Tibial artery (tissue), 4 donors: ENCODE measurements around the gene KIFC3.

ENCODE experiments used
- DNase-seq, 2 donors: peaks; one replicate each; pipeline ENCODE4 v3.0.0-alpha.2; 2019
- H3K27ac ChIP-seq, 2 donors: fragments of 200-600 bp; sonication (generic) in 1 of 2; 1 replicate in 1 of 2; 2 replicates in 1 of 2; pipeline ENCODE4 v1.5.1; 2018 to 2019; ENCODE audit warnings: mild to moderate bottlenecking in 1 of 2
- H3K27me3 ChIP-seq, 2 donors: fragments of 200-600 bp; sonication (generic) in 1 of 2; one replicate each; pipeline versions ENCODE4 v1.5.1 to v1.6.0; 2016 to 2019
- H3K36me3 ChIP-seq, 3 donors: fragments of 200-600 bp; sonication (generic) in 2 of 3; one replicate each; pipeline ENCODE4 v1.5.1; 2016 to 2019; ENCODE audit warnings: mild to moderate bottlenecking in 2 of 3
- H3K4me1 ChIP-seq, 4 donors: fragments of 200-600 bp; sonication (generic) in 2 of 4; 1 replicate in 3 of 4; 2 replicates in 1 of 4; pipeline ENCODE4 v1.5.1; 2016 to 2019
- H3K4me3 ChIP-seq, 2 donors: fragments of 200-600 bp; sonication (generic) in 1 of 2; 1 replicate in 1 of 2; 2 replicates in 1 of 2; pipeline ENCODE4 v1.5.1; 2018 to 2019; ENCODE audit warnings: mild to moderate bottlenecking in 2 of 2
- H3K9me3 ChIP-seq, 3 donors: fragments of 200-600 bp; sonication (generic) in 1 of 3; one replicate each; pipeline ENCODE4 v1.5.1; 2016 to 2019
- CTCF ChIP-seq, 2 experiments: fragments of 200-600 bp in 1 of 2; fragments of 450-650 bp in 1 of 2; IDR thresholded peaks; one replicate each; pipeline ENCODE4 v1.5.1; 2017 to 2019; ENCODE audit warnings: antibody characterized with exemption in 2 of 2, mild to moderate bottlenecking in 1 of 2, moderate library complexity in 1 of 2
- intact Hi-C: fragments of 100-400 bp; cut with DNase I; formaldehyde crosslinking; loops from one replicate; pipeline ENCODE4 v1.15.0; 2023; ENCODE audit warnings: low total_unique reads

The KIFC3 gene

DNA sequence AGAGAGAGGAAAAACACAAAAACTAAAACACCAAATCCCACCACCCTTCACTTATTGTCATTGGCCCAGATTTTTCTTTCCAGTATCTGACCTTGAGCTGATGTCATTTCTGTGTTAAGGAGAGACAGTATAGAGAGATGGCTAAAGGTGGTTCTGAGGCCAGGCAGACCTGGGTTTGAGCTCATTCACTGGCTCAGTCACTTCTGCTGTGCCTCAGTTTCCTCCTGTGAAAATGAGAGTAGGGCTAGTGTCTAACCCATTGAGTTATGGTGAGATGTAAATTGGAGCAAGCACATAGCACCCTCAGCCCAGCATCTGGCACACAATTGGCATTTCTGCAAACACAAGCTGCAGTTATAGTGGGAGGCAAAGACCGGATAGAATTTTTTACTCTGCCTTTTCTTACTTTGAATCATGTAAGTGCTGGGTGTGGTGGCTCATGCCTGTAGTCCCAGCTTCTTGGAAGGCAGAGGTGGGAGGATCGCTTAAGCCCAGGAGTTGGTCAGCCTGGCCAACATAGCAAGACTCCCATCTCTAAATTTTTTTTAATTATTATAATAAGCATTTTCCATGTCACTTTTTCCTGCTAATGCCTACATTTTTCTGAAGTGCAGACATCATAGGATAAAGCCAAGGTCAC, 6.4 kb upstream of the KIFC3 start:
- H3K27ac ChIP-seq = no peak overlapping the region
- no peaks in the 10 kb centered on the region for H3K36me3 ChIP-seq
- no peak overlapping the region for H3K4me3 ChIP-seq
- H3K27me3 ChIP-seq = no peaks in the 10 kb centered on the region
- peaks cover 0 to 16% (median 5%) of the 10 kb centered on the region in 4 donors for H3K4me1 ChIP-seq
- no peak for DNase-seq
- TF ChIP-seq CTCF (IDR thresholded peaks at IDR 0.05) = no peak
- no peaks in the 10 kb centered on the region for H3K9me3 ChIP-seq
- intact Hi-C loops = loop anchor here (10.0 kb wide), 1 partner anchor 504 kb away; no protein-coding TSS in a partner anchor

DNA sequence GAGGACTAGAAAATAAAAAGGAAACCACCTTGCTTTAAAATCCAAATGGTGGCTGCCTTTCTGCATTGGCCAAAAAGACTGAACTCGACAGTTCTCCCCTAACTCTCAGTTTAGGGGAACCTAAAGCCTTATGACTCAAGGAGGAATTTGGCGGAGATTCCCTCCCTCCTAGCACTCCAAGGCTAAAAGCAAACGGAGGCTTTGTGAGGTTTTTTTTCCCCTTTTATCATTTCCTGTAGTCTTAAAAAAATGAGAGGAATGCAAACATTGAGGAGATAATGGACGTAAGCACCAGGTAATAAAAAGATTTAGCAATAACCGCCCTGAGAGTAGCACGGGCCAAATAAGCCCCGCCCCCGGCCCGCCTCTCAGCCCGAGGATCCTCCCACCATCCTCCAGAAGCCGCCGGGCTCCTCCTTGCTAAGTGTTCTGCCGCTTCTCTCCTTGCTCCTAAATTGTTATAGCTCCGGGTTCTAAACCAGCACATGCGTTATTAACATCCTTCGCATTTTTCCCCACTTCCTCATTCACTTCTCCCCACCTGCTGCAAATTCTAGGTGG, 5.8 kb upstream of the KIFC3 start:
- peak overlapping the region in 1 of 2 donors; percentile 47 for H3K27ac ChIP-seq
- no peak for TF ChIP-seq CTCF (IDR thresholded peaks at IDR 0.05)
- peaks cover 0 to 22% (median 8%) of the 10 kb centered on the region in 4 donors for H3K4me1 ChIP-seq
- intact Hi-C loops = loop anchor here (10.0 kb wide), 1 partner anchor 503 kb away; no protein-coding TSS in a partner anchor
- no peaks in the 10 kb centered on the region for H3K9me3 ChIP-seq
- H3K27me3 ChIP-seq = no peaks in the 10 kb centered on the region
- DNase-seq = peak; percentile 82 to 88
- no peaks in the 10 kb centered on the region for H3K36me3 ChIP-seq
- H3K4me3 ChIP-seq = no peak overlapping the region

- Histone ChIP-seq H3K4me3 (no peak overlapping the region), H3K27me3 (no peaks in the 10 kb centered on the region), H3K36me3 (no peaks in the 10 kb centered on the region), H3K4me1 (peaks cover 0 to 27% (median 11%) of the 10 kb centered on the region in 4 donors), H3K9me3 (no peaks in the 10 kb centered on the region), H3K27ac (peak overlapping the region in 1 of 2 donors; percentile 47)
- no peak for TF ChIP-seq CTCF (IDR thresholded peaks at IDR 0.05)
- intact Hi-C loops = loop anchor here (10.0 kb wide), 1 partner anchor 503 kb away; no protein-coding TSS in a partner anchor
- no peak for DNase-seq
Measured at GRCh38 chr16:57807252-57807967, 5.1 kb upstream of the KIFC3 start.

GRCh38 chr16:57805176-57805575, 2.9 kb upstream of the KIFC3 start:
- no peak for DNase-seq
- Histone ChIP-seq H3K9me3 (no peaks in the 10 kb centered on the region), H3K27ac (no peak overlapping the region), H3K4me3 (no peak overlapping the region), H3K27me3 (no peaks in the 10 kb centered on the region), H3K4me1 (peaks cover 0 to 44% (median 29%) of the 10 kb centered on the region in 4 donors), H3K36me3 (no peaks in the 10 kb centered on the region)
- TF ChIP-seq CTCF (IDR thresholded peaks at IDR 0.05) = no peak
- intact Hi-C loops = loop anchor here (10.0 kb wide), 1 partner anchor 500 kb away; no protein-coding TSS in a partner anchor

DNA sequence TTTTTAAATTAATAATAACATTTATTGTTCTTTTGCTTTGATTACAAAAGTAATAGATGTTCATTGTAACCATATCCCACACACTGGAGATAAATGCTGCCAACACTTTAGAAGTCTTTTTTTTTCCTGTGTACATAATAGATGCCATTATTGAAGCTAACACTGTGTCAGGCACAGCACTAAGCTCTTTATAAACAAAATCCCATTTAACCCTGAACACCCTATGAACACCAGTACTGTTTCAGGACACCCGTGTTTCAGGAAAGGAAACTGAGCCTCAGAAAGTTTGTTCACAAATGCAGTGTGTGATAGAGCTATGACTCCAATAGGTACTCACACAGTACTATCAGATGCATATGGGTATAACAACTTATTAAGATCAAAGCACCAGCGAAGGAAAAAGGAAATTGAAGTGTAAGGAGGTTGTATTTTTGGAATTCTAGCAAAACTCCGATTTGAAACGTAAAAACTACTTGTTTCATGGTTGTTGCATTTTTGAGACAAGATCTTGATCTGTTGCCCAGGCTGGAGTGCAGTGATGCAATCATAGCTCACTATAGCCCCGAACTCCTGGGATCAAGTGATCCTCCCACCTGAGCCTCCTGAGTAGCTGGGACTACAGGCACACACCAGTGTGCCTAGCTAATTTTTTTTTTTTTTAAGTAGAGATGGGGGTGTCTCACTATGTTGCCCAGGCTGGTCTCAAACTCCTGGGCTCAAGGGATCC, 2.0 kb upstream of the KIFC3 start:
- intact Hi-C loops = loop anchor here (5.0 to 10.0 kb wide), 2 partner anchors 67 to 499 kb away; partner anchors contain the start of gene KATNB1
- H3K4me1 ChIP-seq = peaks cover 0 to 53% (median 34%) of the 10 kb centered on the region in 4 donors
- no peaks in the 10 kb centered on the region for H3K27me3 ChIP-seq
- peak overlapping the region in 1 of 2 donors; percentile 63 for H3K27ac ChIP-seq
- no peak for DNase-seq
- no peaks in the 10 kb centered on the region for H3K36me3 ChIP-seq
- H3K9me3 ChIP-seq = no peaks in the 10 kb centered on the region
- H3K4me3 ChIP-seq = no peak overlapping the region
- TF ChIP-seq CTCF (IDR thresholded peaks at IDR 0.05) = no peak
